ENCODE results near the gene PCYT2. TPM values are rescaled to one million over a fixed set of nuclear protein-coding genes. Genes with fewer than 3 reads are reported as not detected.

The PCYT2 gene
- total and polyA plus RNA-seq, 9 of the 15 experiments (the other 6 are each of a cell fraction or from before 2014, with no cell fraction given): 0.92 to 134 (median 82.5) TPM

GRCh38 chr17:81933178-81933699 lies 22.0 kb upstream of the PCYT2 start:
- peaks cover 13% of the 10 kb centered on the region for H3K9me1 ChIP-seq (ENCODE audit: control insufficient read depth, insufficient read depth, low read length)
- WGBS (ENCODE audit: insufficient coverage, low coverage, missing lambda C conversion rate): 82% methylated on average over 13 of the region's 14 CpGs
- FAIRE-seq (no peak), ATAC-seq (no peak), DNase-seq (ENCODE audit: extremely low read depth in 1 of 4, low spot score in 3 of 4) (no peak)
- peaks cover 7% of the 10 kb centered on the region for H4K20me1 ChIP-seq (replicated peaks; ENCODE audit: control insufficient read depth, insufficient read depth, low read length)
- intact Hi-C loops (cut with micrococcal nuclease) (no loop called here), in situ Hi-C loops (cut with MboI) (no loop called here)
- H2AFZ ChIP-seq (ENCODE audit: low read depth, low read length): no peak overlapping the region
- peaks cover 35% of the 10 kb centered on the region for H3K79me2 ChIP-seq (ENCODE audit: control insufficient read depth, insufficient read depth, low read length)
- ChIA-PET CTCF (ENCODE audit: low intra/inter-chr PET ratio) (no interaction called here), POLR2A (interaction anchor here (0.6 to 1.5 kb wide), 6 partner anchors 8 to 586 kb away, joined by 3 to 4 read pairs (median 3); no protein-coding TSS in a partner anchor)
- BruUV-seq (replicated peaks): no TSS peak
- H3K27ac ChIP-seq (ENCODE audit: extremely low read depth, low read depth, low read length): no peak overlapping the region
- 0 out of 2 replicates have a peak, but pooled peaks have one; percentile 45 for TF ChIP-seq ZNF740 (CRISPR knock-in tag; IDR thresholded peaks at IDR 0.05)
- no peak for TF ChIP-seq ZNF740 (tag; IDR thresholded peaks at IDR 0.05)
- TF ChIP-seq PHF8 (IDR thresholded peaks at IDR 0.05; ENCODE audit: borderline replicate concordance, low read length): 0 out of 2 replicates have a peak, but pooled peaks have one; percentile 8
- no peak for TF ChIP-seq STAG1 (CRISPR knock-in tag; IDR thresholded peaks at IDR 0.05; ENCODE audit: borderline replicate concordance)
- no peak for TF ChIP-seq U2AF2 (optimal IDR thresholded peaks at IDR 0.05; ENCODE audit: low read depth, low read length)
- peak; percentile 76 for TF ChIP-seq POLR2G (IDR thresholded peaks at IDR 0.05; ENCODE audit: low read depth, low read length)
- peak; percentile 30 for TF ChIP-seq RBM22 (IDR thresholded peaks at IDR 0.05; ENCODE audit: low read depth, low read length, poor library complexity, severe bottlenecking)
- peak; percentile 23 for TF ChIP-seq POLR2B (IDR thresholded peaks at IDR 0.05; ENCODE audit: low read depth, partially characterized antibody)
- TF ChIP-seq POLR2A (conservative IDR thresholded peaks at IDR 0.05): peak; percentile 33; the same call in 1 of the 2 replicates
- peak; percentile 51; the same call in 1 of the 2 replicates for TF ChIP-seq RBFOX2 (IDR thresholded peaks at IDR 0.05; ENCODE audit: low read depth, low read length)
- no peak overlapping the region for H3K4me2 ChIP-seq (ENCODE audit: insufficient read depth, low read length)
- peaks cover 39 to 99% of the 10 kb centered on the region in 2 experiments for H3K4me1 ChIP-seq (replicated peaks in 1 of 2; ENCODE audit: control insufficient read depth in 2 of 2, insufficient read depth in 2 of 2, low read length in 2 of 2)
- no peaks in the 10 kb centered on the region for H3K9me3 ChIP-seq (replicated peaks; ENCODE audit: control insufficient read depth, insufficient read depth, low read depth, low read length)
- peak overlapping the region in 1 of 2 experiments; percentile 89; a peak in 2 of 4 replicates for H3K9ac ChIP-seq (ENCODE audit: insufficient read depth in 1 of 2, low read depth in 2 of 2, low read length in 2 of 2)
- H3K4me3 ChIP-seq: no peak overlapping the region
- H3K36me3 ChIP-seq (ENCODE audit: control insufficient read depth, insufficient read depth, low read length): peaks cover 36% of the 10 kb centered on the region; the same call in 2 of the 3 replicates
- no peaks in the 10 kb centered on the region for H3K27me3 ChIP-seq (ENCODE audit: control insufficient read depth in 2 of 2, insufficient read depth in 2 of 2, low read length in 2 of 2)
